Mesothelial cell of epicardium (in vitro differentiated cells): ENCODE results near the gene CCDC93. TPM values are rescaled to one million over a fixed set of nuclear protein-coding genes. Genes with fewer than 3 reads are reported as not detected.

ENCODE experiments used
- DNase-seq, 2 experiments: peaks; one replicate each; pipeline ENCODE4 v3.0.0; 2021; ENCODE audit warnings: low spot score in 2 of 2; ENCODE audit not compliant: unreplicated experiment in 2 of 2
- H3K27ac Mint-ChIP-seq: 2 replicates; pipeline ENCODE4 v1.8.0; 2021; ENCODE audit warnings: mixed read lengths
- H3K27me3 Mint-ChIP-seq: 2 replicates; pipeline ENCODE4 v1.8.0; 2021; ENCODE audit warnings: low read depth, mixed read lengths
- H3K36me3 Mint-ChIP-seq: 2 replicates; pipeline ENCODE4 v1.8.0; 2021; ENCODE audit warnings: mixed read lengths
- H3K4me1 Mint-ChIP-seq: 2 replicates; pipeline ENCODE4 v1.8.0; 2021; ENCODE audit warnings: mixed read lengths
- H3K4me3 Mint-ChIP-seq: 2 replicates; pipeline ENCODE4 v1.8.0; 2021; ENCODE audit warnings: mild to moderate bottlenecking, moderate library complexity, mixed read lengths
- H3K9me3 Mint-ChIP-seq: 2 replicates; pipeline ENCODE4 v1.8.0; 2021; ENCODE audit warnings: mixed read lengths
- total RNA-seq: library from RNA; stranded (reverse); gene quantifications from 3 replicates; pipeline ENCODE4 v1.2.1, GENCODE V29; 2021
- TF ChIP-seq, protein P1 (sequence below): fragments of 200-600 bp; sonication (generic); IDR thresholded peaks from one replicate; pipeline ENCODE4 v1.5.0; 2021; ENCODE audit warnings: antibody characterized with exemption; ENCODE audit not compliant: unreplicated experiment

Gene CCDC93
- total RNA-seq, 1 donor from 2014 or later: 46.9 TPM

DNA sequence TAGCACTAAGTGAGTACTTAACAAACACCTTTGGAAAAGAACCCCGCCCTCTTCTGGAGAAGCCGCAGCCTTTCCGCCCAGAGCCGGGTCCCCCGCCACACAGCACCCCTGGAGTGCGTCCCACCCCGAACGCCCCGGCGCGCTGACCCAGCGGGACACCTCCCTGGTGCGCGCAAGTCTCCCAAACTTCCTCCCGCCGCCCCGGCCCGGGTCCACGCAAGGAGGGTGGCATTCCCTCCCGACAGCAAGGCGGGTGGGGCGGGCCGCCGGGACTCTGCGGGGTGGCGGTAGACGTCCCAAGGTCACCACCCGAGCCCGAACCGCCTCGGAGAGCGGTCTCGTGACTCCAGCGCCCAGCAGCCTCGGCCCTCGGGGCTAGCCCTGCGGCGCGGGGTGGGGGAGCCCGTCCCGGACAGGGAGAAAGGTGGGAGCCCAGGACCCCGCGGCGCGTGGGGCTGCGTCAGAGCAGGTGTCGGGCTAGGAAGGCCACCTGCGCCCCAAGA lies 598 bp downstream of the CCDC93 start:
- TF ChIP-seq, protein P1, sequence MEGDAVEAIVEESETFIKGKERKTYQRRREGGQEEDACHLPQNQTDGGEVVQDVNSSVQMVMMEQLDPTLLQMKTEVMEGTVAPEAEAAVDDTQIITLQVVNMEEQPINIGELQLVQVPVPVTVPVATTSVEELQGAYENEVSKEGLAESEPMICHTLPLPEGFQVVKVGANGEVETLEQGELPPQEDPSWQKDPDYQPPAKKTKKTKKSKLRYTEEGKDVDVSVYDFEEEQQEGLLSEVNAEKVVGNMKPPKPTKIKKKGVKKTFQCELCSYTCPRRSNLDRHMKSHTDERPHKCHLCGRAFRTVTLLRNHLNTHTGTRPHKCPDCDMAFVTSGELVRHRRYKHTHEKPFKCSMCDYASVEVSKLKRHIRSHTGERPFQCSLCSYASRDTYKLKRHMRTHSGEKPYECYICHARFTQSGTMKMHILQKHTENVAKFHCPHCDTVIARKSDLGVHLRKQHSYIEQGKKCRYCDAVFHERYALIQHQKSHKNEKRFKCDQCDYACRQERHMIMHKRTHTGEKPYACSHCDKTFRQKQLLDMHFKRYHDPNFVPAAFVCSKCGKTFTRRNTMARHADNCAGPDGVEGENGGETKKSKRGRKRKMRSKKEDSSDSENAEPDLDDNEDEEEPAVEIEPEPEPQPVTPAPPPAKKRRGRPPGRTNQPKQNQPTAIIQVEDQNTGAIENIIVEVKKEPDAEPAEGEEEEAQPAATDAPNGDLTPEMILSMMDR: no peak
- Mint-ChIP-seq H3K36me3 (peaks cover 3% of the 10 kb centered on the region), H3K27me3 (peaks cover 35% of the 10 kb centered on the region), H3K27ac (no peak overlapping the region), H3K4me1 (peaks cover 19% of the 10 kb centered on the region), H3K9me3 (no peaks in the 10 kb centered on the region), H3K4me3 (peak overlapping the region; percentile 91)
- peak; percentile 32 to 52 for DNase-seq

DNA sequence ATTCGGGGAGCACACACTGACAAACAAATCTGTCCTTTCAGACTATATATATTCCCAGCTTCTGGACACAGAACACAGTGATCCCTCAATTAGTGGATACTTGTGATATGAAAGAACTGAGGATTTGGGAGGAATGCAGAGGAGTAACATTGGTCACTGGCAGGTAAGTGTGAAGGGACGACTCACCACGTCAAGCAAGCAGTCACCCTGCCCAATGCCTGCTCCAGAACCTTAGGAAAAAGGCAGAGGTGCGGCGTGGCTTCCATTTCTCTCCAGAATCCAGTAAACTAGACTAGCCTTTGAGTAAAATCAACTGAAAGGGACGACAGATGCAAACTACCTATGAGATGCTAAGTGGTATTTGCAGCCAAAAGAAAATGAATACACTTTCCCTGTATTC lies 1.1 kb downstream of the CCDC93 start:
- no peak for DNase-seq
- peaks cover 19% of the 10 kb centered on the region for H3K4me1 Mint-ChIP-seq
- no peak overlapping the region for H3K27ac Mint-ChIP-seq

DNA sequence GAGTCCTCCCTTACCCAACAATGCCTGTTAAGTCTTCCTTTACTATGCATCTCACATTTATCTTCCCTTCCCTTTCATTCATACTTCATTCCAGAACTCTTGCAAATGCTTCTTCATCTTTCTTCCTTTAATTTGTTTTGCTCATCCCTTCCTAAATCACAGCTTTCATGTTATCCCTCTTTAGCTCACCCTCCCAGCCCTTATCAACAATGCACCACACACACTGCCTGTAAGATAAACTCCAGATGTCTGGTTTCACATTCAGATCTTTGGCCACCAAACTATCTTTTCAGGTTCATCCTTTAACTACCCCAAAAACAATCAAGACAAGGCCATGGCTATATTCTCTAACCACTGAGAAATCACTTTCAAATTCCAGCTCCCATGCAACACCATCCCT lies 3.4 kb downstream of the CCDC93 start:
- Mint-ChIP-seq H3K36me3 (peaks cover 22% of the 10 kb centered on the region), H3K9me3 (no peaks in the 10 kb centered on the region), H3K27me3 (peaks cover 10% of the 10 kb centered on the region), H3K4me3 (no peak overlapping the region), H3K27ac (no peak overlapping the region), H3K4me1 (peaks cover 19% of the 10 kb centered on the region)
- no peak for DNase-seq
- TF ChIP-seq, protein P1: no peak

More for the DNA sequence above, 1.1 kb downstream of the CCDC93 start:
- H3K9me3 Mint-ChIP-seq: no peaks in the 10 kb centered on the region
- peak overlapping the region; percentile 91 for H3K4me3 Mint-ChIP-seq
- H3K27me3 Mint-ChIP-seq: peaks cover 30% of the 10 kb centered on the region
- TF ChIP-seq, protein P1: no peak
- H3K36me3 Mint-ChIP-seq: peaks cover 8% of the 10 kb centered on the region

DNA sequence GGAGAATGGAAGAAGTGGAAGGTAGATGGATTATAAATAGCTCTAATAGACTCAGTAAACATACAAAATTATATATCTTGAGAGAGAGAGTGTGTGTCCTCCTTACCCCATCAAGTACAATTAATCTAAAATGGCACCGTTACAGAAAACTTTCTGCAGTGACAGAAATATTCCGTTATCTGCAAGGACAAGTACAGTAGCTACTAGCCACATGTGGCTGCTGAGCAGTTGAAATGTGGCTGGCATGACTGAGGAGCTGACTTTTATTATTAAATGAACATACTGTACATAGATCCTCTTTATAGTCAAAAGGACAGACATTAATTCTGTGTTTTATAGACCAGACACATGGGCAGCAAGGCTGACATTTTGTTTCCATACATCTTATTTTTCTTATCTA lies 7.0 kb downstream of the CCDC93 start:
- Mint-ChIP-seq H3K27ac (no peak overlapping the region), H3K9me3 (no peaks in the 10 kb centered on the region), H3K4me1 (peaks cover 5% of the 10 kb centered on the region), H3K4me3 (no peak overlapping the region), H3K27me3 (no peaks in the 10 kb centered on the region), H3K36me3 (peaks cover 22% of the 10 kb centered on the region)
- DNase-seq: no peak
- TF ChIP-seq, protein P1: no peak

DNA sequence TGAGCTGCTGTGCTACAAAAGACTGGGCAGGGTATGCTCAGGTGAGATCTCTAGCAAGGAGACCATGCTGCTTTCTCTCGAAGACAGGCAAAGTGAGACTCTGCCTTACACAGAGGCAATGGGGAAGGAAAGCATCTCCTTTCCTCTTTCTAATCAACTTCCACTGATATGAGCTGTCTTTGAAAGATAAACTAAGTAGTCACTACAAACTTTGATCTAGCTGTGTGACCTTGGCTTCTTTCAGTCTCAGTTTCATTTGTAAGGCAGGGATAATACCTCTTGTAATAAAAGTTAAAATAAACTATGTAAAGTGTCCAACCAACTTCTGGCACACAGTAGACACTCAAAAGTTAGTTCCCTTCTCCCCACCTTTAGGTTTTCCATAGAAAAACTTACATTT lies 7.5 kb downstream of the CCDC93 start:
- peaks cover 22% of the 10 kb centered on the region for H3K36me3 Mint-ChIP-seq
- H3K9me3 Mint-ChIP-seq: no peaks in the 10 kb centered on the region
- no peak for DNase-seq
- TF ChIP-seq, protein P1: no peak
- no peak overlapping the region for H3K27ac Mint-ChIP-seq
- no peak overlapping the region for H3K4me3 Mint-ChIP-seq
- H3K27me3 Mint-ChIP-seq: no peaks in the 10 kb centered on the region
- H3K4me1 Mint-ChIP-seq: peaks cover 2% of the 10 kb centered on the region

DNA sequence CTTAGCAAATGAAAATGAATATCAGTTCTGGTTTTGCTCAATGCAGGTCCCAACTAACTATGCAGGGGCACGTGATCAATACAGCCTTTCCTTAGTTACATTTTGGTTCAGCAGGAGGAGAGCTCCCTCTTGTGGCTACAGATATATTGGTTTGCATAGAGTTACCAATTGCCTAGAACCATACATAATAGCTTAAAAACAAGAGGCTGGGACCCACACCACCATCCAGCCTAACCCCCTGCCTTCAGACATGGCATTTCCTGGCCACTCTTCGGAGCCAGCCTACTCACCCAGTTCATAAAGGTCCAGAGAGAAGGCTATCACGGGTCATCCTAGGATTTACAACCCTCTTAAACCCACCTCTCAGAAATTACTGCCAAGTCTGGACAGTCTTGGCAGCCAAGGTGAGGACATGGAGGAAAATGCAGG lies 10.5 kb downstream of the CCDC93 start:
- H3K4me1 Mint-ChIP-seq: peaks cover 2% of the 10 kb centered on the region
- H3K9me3 Mint-ChIP-seq: no peaks in the 10 kb centered on the region
- H3K27me3 Mint-ChIP-seq: no peaks in the 10 kb centered on the region
- H3K27ac Mint-ChIP-seq: no peak overlapping the region
- TF ChIP-seq, protein P1: peak; percentile 79
- peaks cover 33% of the 10 kb centered on the region for H3K36me3 Mint-ChIP-seq
- DNase-seq: peak in 1 of 2 experiments; percentile 40
- no peak overlapping the region for H3K4me3 Mint-ChIP-seq
